Measurements from ENCODE around the gene LITAF.

- no peak for TF ChIP-seq CTCF (optimal IDR thresholded peaks at IDR 0.05 in 1 of 3, IDR thresholded peaks at IDR 0.05 in 1 of 3, conservative IDR thresholded peaks at IDR 0.05 in 1 of 3; ENCODE audit: extremely low read depth in 1 of 3, insufficient read depth in 2 of 3, low read length in 3 of 3)
- TF ChIP-seq EZH2 (IDR thresholded peaks at IDR 0.05; ENCODE audit: low read length): no peak
Measured at GRCh38 chr16:11571549-11571948, 15.2 kb downstream of the LITAF start.

All from keratinocyte (primary cell).